A549 (cell line): ENCODE measurements around the gene HOXB4.

Experiments
- BHLHE40 ChIP-seq: IDR thresholded peaks from 2 replicates; pipeline ENCODE4 v1.6.1; 2012; ENCODE audit warnings: low read depth, low read length, inconsistent platforms
- CEBPB ChIP-seq, 2 experiments: fragments of >200 bp in 1 of 2; sonication (Bioruptor Twin) in 1 of 2; formaldehyde crosslinking in 1 of 2; IDR thresholded peaks; 2 replicates each; pipeline ENCODE4 v1.6.1; 2012 to 2016
- CTCF ChIP-seq: fragments of >200 bp; sonication (Bioruptor Twin); formaldehyde crosslinking; IDR thresholded peaks from 3 replicates; pipeline ENCODE4 v1.5.1; 2016
- E2F6 ChIP-seq: IDR thresholded peaks from 2 replicates; pipeline ENCODE4 v1.6.1; 2012; ENCODE audit warnings: low read depth, borderline replicate concordance
- GATA3 ChIP-seq: IDR thresholded peaks from 2 replicates; pipeline ENCODE4 v1.6.1; 2012; ENCODE audit warnings: borderline replicate concordance
- HDAC2 ChIP-seq: fragments of 200-600 bp; sonication (generic); IDR thresholded peaks from 2 replicates; pipeline ENCODE4 v1.6.1; 2016
- HMGXB4 ChIP-seq: fragments of 250-450 bp; sonication (Bioruptor Pico); IDR thresholded peaks from 2 replicates; pipeline ENCODE4 v1.5.0; 2021; ENCODE audit warnings: mild to moderate bottlenecking, moderate library complexity, borderline replicate concordance
- KDM5A ChIP-seq: fragments of 200-600 bp; sonication (generic); IDR thresholded peaks from 2 replicates; pipeline ENCODE4 v1.6.1; 2016; ENCODE audit warnings: antibody characterized with exemption, mild to moderate bottlenecking
- MAFK ChIP-seq: fragments of 450-650 bp; IDR thresholded peaks from 2 replicates; pipeline ENCODE4 v1.6.1; 2014; ENCODE audit not compliant: partially characterized antibody
- PHF8 ChIP-seq: fragments of 200-600 bp; sonication (generic); IDR thresholded peaks from 2 replicates; pipeline ENCODE4 v1.6.1; 2016; ENCODE audit warnings: low read depth, mild to moderate bottlenecking, antibody characterized with exemption, moderate library complexity, borderline replicate concordance
- POLR2A ChIP-seq: IDR thresholded peaks from 2 replicates; pipeline ENCODE4 v1.6.1; 2012; ENCODE audit warnings: mild to moderate bottlenecking, low read length
- POLR2AphosphoS2 ChIP-seq: conservative IDR thresholded peaks from 2 replicates; pipeline ENCODE4 v1.6.1; 2012; ENCODE audit warnings: low read length, improper control_type of control experiment, inconsistent platforms
- REST ChIP-seq: fragments of 200-600 bp; sonication (generic); IDR thresholded peaks from 2 replicates; pipeline ENCODE4 v1.6.1; 2016; ENCODE audit warnings: antibody characterized with exemption, mild to moderate bottlenecking, moderate library complexity
- ZFP36 ChIP-seq: fragments of 450-650 bp; IDR thresholded peaks from 2 replicates; pipeline ENCODE4 v1.6.1; 2014; ENCODE audit warnings: borderline replicate concordance; ENCODE audit not compliant: partially characterized antibody

- TF ChIP-seq CTCF: no peak
- no peak for TF ChIP-seq HDAC2
- TF ChIP-seq POLR2A: no peak
- no peak for TF ChIP-seq MAFK
- TF ChIP-seq REST: no peak
- no peak for TF ChIP-seq CEBPB (IDR thresholded peaks at IDR 0.05)
- TF ChIP-seq POLR2AphosphoS2: no peak
- no peak for TF ChIP-seq PHF8
- TF ChIP-seq GATA3: no peak
- no peak for TF ChIP-seq ZFP36
- no peak for TF ChIP-seq KDM5A
- TF ChIP-seq HMGXB4 (CRISPR knock-in tag): no peak
- no peak for TF ChIP-seq E2F6
- no peak for TF ChIP-seq BHLHE40
Measured at GRCh38 chr17:48571826-48572417, 6.2 kb downstream of the HOXB4 start.
